HEK293 (cell line): Measurements from ENCODE around the gene MOB2.

ENCODE experiments used
- CTCF ChIA-PET: fragments of 350-600 bp; formaldehyde crosslinking; extraction: SDS; loops from one replicate; lab custom pipeline; 2021; ENCODE audit warnings: antibody characterized with exemption; lab: Yijun Ruan, JAX
- POLR2A ChIA-PET: fragments of 300-600 bp; formaldehyde crosslinking; extraction: SDS; loops from one replicate; lab custom pipeline; 2020; ENCODE audit warnings: antibody characterized with exemption, inconsistent platforms; lab: Yijun Ruan, JAX
- H3K27ac ChIP-seq: fragments of 200-500 bp; sonication (Bioruptor generic); 2 replicates; pipeline ENCODE4 v1.5.1; 2014; ENCODE audit warnings: low read depth, low read length, control low read depth, inconsistent platforms; ENCODE audit errors: extremely low read depth
- H3K36me3 ChIP-seq, 2 experiments: fragments of 200-500 bp in 1 of 2; sonication (Bioruptor generic) in 1 of 2; 1 replicate in 1 of 2; 2 replicates in 1 of 2; pipeline ENCODE4 v1.5.1; 2014 to 2017; ENCODE audit warnings: inconsistent platforms in 2 of 2, low read length in 2 of 2; ENCODE audit not compliant: control insufficient read depth in 2 of 2, insufficient read depth in 1 of 2
- H3K4me1 ChIP-seq: fragments of 200-500 bp; sonication (Bioruptor generic); 2 replicates; pipeline ENCODE4 v1.5.1; 2014; ENCODE audit warnings: mild to moderate bottlenecking, low read length, inconsistent platforms; ENCODE audit not compliant: control insufficient read depth, insufficient read depth
- H3K4me3 ChIP-seq: 2 replicates; pipeline ENCODE4 v1.5.1; 2011; ENCODE audit warnings: low read depth, mild to moderate bottlenecking, control low read depth, low read length, moderate library complexity
- H3K9me3 ChIP-seq: fragments of 200-500 bp; sonication (Bioruptor generic); 2 replicates; pipeline ENCODE4 v1.5.1; 2014; ENCODE audit warnings: low read depth, low read length, inconsistent platforms; ENCODE audit not compliant: control insufficient read depth, insufficient read depth
- HOXD13 ChIP-seq: sonication (generic); formaldehyde crosslinking; IDR thresholded peaks from 2 replicates; pipeline ENCODE4 v1.8.0; 2022; ENCODE audit warnings: missing genetic modification reagents, borderline replicate concordance
- KLF17 ChIP-seq: fragments of 450-650 bp; formaldehyde crosslinking; IDR thresholded peaks from 2 replicates; pipeline ENCODE4 v1.5.1; 2016; ENCODE audit warnings: missing biosample characterization, missing genetic modification characterization
- PRDM1 ChIP-seq: fragments of 450-650 bp; formaldehyde crosslinking; IDR thresholded peaks from 2 replicates; pipeline ENCODE4; 2016; ENCODE audit warnings: missing biosample characterization, missing genetic modification characterization
- SCRT2 ChIP-seq: fragments of 450-650 bp; formaldehyde crosslinking; IDR thresholded peaks from 2 replicates; pipeline ENCODE4 v1.5.1; 2016; ENCODE audit warnings: missing biosample characterization, missing genetic modification characterization
- ZFP3 ChIP-seq: fragments of 450-650 bp; formaldehyde crosslinking; IDR thresholded peaks from 2 replicates; pipeline ENCODE4 v1.5.1; 2016; ENCODE audit warnings: low read depth, missing biosample characterization, missing genetic modification characterization
- ZFP41 ChIP-seq: fragments of 450-650 bp; formaldehyde crosslinking; IDR thresholded peaks from 2 replicates; pipeline ENCODE4 v1.5.1; 2016; ENCODE audit warnings: missing biosample characterization, missing genetic modification characterization, borderline replicate concordance
- ZNF121 ChIP-seq: fragments of 450-650 bp; formaldehyde crosslinking; IDR thresholded peaks from 2 replicates; pipeline ENCODE4 v1.5.1; 2016; ENCODE audit warnings: missing biosample characterization, missing genetic modification characterization
- ZNF133 ChIP-seq: fragments of 450-650 bp; formaldehyde crosslinking; IDR thresholded peaks from 2 replicates; pipeline ENCODE4 v1.5.1; 2016; ENCODE audit warnings: missing biosample characterization, missing genetic modification characterization
- ZNF148 ChIP-seq: fragments of 450-650 bp; formaldehyde crosslinking; IDR thresholded peaks from 2 replicates; pipeline ENCODE4 v1.5.0; 2017; ENCODE audit warnings: missing biosample characterization, missing genetic modification characterization, borderline replicate concordance
- ZNF157 ChIP-seq: fragments of 450-650 bp; formaldehyde crosslinking; IDR thresholded peaks from 2 replicates; pipeline ENCODE4 v1.5.1; 2016; ENCODE audit warnings: missing biosample characterization, missing genetic modification characterization
- ZNF169 ChIP-seq: fragments of 450-650 bp; formaldehyde crosslinking; IDR thresholded peaks from 2 replicates; pipeline ENCODE4 v1.5.1; 2016; ENCODE audit warnings: missing biosample characterization, missing genetic modification characterization
- ZNF548 ChIP-seq: fragments of 450-650 bp; formaldehyde crosslinking; IDR thresholded peaks from 2 replicates; pipeline ENCODE4 v1.5.1; 2016; ENCODE audit warnings: missing biosample characterization, missing genetic modification characterization
- TF ChIP-seq, protein P1 (sequence below): fragments of 450-650 bp; formaldehyde crosslinking; IDR thresholded peaks from 2 replicates; pipeline ENCODE4 v1.5.1; 2016; ENCODE audit warnings: missing biosample characterization, missing genetic modification characterization, low read depth
- TF ChIP-seq, protein P2 (sequence below): fragments of 450-650 bp; formaldehyde crosslinking; IDR thresholded peaks from 2 replicates; pipeline ENCODE4 v1.5.1; 2016; ENCODE audit warnings: missing biosample characterization, missing genetic modification characterization

Gene MOB2

DNA sequence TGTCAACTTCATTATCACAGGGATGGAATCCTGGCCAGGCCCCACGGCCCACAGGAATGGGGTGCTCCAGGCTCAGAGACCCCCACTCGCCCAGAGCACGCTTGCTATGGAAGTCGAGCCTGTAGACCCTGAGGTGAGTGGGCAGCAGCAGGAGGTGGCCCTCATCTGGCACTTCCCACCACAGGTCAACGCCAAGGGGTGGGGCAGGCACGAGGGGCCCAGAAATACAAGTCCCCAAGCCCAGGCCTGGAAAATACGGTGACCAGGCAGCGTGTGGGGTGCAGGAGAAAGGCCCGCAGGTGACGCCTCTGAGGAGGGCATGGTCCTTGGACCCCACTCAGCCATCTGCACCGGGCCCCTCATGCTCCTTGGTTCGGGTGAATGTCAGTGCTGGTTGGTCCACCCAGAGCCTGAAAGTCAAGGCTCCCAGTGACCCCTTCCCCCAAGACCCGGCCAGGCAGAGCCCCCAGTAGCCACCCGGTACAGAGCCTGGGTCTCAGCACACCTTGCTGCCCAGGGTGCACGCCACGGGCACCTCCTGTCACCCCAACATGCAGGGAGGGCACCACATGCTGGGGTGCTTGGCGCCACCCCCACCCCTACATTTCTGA is 2.4 kb downstream of the MOB2 start (continued):
- TF ChIP-seq ZFP3 (tag by site-specific recombination) (no peak), ZNF548 (no peak), ZFP41 (tag by site-specific recombination) (no peak), ZNF133 (tag by site-specific recombination) (no peak), ZNF169 (tag by site-specific recombination) (no peak), PRDM1 (tag by site-specific recombination) (no peak), HOXD13 (CRISPR knock-in tag) (no peak), KLF17 (tag by site-specific recombination) (no peak), ZNF148 (no peak)
- TF ChIP-seq, protein P1, sequence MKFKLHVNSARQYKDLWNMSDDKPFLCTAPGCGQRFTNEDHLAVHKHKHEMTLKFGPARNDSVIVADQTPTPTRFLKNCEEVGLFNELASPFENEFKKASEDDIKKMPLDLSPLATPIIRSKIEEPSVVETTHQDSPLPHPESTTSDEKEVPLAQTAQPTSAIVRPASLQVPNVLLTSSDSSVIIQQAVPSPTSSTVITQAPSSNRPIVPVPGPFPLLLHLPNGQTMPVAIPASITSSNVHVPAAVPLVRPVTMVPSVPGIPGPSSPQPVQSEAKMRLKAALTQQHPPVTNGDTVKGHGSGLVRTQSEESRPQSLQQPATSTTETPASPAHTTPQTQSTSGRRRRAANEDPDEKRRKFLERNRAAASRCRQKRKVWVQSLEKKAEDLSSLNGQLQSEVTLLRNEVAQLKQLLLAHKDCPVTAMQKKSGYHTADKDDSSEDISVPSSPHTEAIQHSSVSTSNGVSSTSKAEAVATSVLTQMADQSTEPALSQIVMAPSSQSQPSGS, result no peak
- TF ChIP-seq, all 188 proteins: peak for 0

GRCh38 chr11:1483445-1483961 is 3.1 kb downstream of the MOB2 start:
- TF ChIP-seq SCRT2 (peak; percentile 67), ZNF157 (no peak)
- Histone ChIP-seq H3K4me3 (no peak overlapping the region), H3K4me1 (no peaks in the 10 kb centered on the region; the same call in 1 of the 2 replicates), H3K36me3 (peaks cover 0 to 19% of the 10 kb centered on the region in 2 experiments; a peak in 1 of 3 replicates), H3K9me3 (no peaks in the 10 kb centered on the region), H3K27ac (no peak overlapping the region)
- POLR2A ChIA-PET, result no interaction called here
- CTCF ChIA-PET, result interaction anchor here (0.7 kb wide), 1 partner anchor 52 kb away, joined by 3 read pairs; no protein-coding TSS in a partner anchor

- H3K27ac ChIP-seq, result no peak overlapping the region
- H3K9me3 ChIP-seq, result no peaks in the 10 kb centered on the region
- TF ChIP-seq ZNF121 (tag by site-specific recombination), result no peak
- TF ChIP-seq, protein P2, sequence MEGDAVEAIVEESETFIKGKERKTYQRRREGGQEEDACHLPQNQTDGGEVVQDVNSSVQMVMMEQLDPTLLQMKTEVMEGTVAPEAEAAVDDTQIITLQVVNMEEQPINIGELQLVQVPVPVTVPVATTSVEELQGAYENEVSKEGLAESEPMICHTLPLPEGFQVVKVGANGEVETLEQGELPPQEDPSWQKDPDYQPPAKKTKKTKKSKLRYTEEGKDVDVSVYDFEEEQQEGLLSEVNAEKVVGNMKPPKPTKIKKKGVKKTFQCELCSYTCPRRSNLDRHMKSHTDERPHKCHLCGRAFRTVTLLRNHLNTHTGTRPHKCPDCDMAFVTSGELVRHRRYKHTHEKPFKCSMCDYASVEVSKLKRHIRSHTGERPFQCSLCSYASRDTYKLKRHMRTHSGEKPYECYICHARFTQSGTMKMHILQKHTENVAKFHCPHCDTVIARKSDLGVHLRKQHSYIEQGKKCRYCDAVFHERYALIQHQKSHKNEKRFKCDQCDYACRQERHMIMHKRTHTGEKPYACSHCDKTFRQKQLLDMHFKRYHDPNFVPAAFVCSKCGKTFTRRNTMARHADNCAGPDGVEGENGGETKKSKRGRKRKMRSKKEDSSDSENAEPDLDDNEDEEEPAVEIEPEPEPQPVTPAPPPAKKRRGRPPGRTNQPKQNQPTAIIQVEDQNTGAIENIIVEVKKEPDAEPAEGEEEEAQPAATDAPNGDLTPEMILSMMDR (tag by site-specific recombination), result 0 out of 2 replicates have a peak, but pooled peaks have one; percentile 9
- TF ChIP-seq, all 188 proteins: peak for 1
- no peaks in the 10 kb centered on the region; the same call in 1 of the 2 replicates for H3K4me1 ChIP-seq
- ChIA-PET CTCF (interaction anchor here (0.7 kb wide), 1 partner anchor 53 kb away, joined by 3 read pairs; no protein-coding TSS in a partner anchor), POLR2A (no interaction called here)
- H3K36me3 ChIP-seq, result peaks cover 0 to 24% of the 10 kb centered on the region in 2 experiments; a peak in 1 of 3 replicates
- H3K4me3 ChIP-seq, result no peak overlapping the region
Observed at GRCh38 chr11:1482581-1483444, 3.8 kb downstream of the MOB2 start.
